Measurements from ENCODE around the gene TLR9. TPM values are rescaled to one million over a fixed set of nuclear protein-coding genes. Genes with fewer than 3 reads are reported as not detected.

Gene TLR9
- total RNA-seq, 2 donors from 2014 or later, result 0.42 TPM; not detected in 1

DNA sequence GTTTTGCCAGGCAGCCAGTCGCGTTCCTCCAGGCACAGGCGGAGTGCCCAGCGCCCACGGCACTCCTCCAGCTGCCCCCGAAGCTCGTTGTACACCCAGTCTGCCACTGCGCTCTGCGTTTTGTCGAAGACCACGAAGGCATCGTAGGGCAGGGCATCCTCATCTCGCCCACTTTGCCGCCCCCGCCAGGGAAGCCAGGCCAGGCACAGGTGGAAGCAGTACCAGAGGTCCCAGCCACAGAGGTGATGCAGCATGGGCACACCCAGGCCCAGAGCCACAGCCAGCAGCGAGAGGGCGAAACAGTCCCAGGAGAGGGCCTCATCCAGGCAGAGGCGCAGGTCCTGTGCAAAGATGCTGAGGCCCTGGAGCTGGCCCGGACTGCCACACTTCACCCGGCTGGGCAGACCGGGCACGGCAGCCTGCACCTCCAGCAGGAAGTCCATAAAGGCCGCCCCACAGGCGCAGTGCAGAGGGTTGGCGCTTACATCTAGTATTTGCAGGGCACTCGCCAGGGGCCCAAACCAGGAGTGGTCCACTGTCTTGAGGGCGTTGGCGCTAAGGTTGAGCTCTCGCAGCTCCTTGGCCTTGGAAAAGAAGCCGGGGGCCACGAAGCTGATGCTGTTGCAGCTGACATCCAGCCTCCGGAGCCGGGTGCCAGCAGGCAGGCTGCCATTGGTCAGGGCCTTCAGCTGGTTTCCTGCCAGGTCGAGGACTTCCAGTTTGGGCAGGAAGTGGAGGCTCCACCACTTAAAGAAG is 3.7 kb downstream of the TLR9 start:
- intact Hi-C loops (cut with DNase I, micrococcal nuclease), result no loop called here
- DNase-seq, result peak in 1 of 2 donors; percentile 26
- no peak for ATAC-seq

DNA sequence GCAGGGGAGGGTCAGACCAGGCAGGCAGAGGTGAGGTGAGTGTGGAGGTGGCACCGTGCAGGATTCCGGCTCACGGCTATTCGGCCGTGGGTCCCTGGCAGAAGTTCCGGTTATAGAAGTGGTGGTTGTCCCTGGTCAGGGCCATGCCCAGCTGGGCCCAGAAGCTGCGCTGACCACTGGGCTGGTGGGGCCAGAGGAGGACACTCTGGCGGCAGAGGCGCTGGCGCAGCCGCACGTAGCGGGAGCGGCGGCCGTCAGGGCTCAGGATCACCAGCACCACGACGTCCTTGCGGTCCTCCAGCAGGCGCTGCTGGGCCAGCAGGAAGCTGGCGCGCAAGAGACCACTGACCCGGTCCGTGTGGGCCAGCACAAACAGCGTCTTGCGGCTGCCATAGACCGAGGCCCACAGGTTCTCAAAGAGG is 4.3 kb downstream of the TLR9 start:
- ATAC-seq, result no peak
- intact Hi-C loops (cut with DNase I, micrococcal nuclease), result no loop called here
- peak in 1 of 2 donors; percentile 24 for DNase-seq

GRCh38 chr3:52220380-52221026 is 4.9 kb downstream of the TLR9 start:
- intact Hi-C loops (cut with DNase I, micrococcal nuclease), result no loop called here
- DNase-seq (peak; percentile 71 to 92), ATAC-seq (peak; percentile 36)

DNA sequence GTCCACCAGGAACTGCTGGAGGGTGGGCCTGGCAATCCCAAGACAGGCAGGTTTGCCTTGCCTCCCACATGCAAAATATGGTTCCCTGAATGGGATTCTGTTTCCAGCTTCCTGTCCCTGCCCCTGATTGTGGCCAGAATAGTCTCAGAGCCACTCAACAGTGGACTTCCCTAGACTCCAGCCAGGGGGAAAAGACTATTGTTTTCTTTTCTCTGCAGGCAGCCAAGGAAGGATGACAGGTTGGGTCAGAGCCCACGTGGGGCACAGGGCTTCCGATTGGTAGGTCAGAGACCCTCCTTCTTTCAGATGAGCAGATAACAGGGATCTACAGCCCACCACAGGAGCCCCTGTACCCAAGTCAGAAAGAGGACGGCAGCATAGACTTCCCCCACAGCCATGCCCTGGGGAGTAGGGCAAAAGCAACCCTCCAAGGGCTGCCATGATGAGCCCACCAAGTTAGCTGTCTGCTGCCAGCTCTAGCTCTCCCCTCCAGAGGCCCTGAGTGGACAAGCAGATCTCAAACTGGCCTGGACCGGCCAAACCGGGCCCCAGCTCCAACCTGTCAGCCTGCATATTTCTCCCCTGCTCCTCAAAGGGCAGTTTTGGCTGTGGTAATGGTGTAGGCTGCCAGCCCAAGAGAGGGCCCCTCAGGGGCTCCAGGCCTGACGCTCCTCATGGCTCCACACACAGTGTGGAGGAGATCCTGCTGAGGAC is 6.4 kb downstream of the TLR9 start:
- intact Hi-C loops (cut with DNase I, micrococcal nuclease), result no loop called here
- ATAC-seq, result no peak
- peak in 1 of 2 donors; percentile 21 for DNase-seq

- intact Hi-C loops (cut with DNase I, micrococcal nuclease), result no loop called here
- ATAC-seq (no peak), DNase-seq (peak in 1 of 2 donors; percentile 36)
Measured at GRCh38 chr3:52218454-52218853, 7.0 kb downstream of the TLR9 start.

- ATAC-seq (peak; percentile 7), DNase-seq (peak in 1 of 2 donors; percentile 24)
- intact Hi-C loops (cut with DNase I, micrococcal nuclease), result no loop called here
Measured at GRCh38 chr3:52218026-52218425, 7.4 kb downstream of the TLR9 start.

- intact Hi-C loops (cut with DNase I, micrococcal nuclease), result no loop called here
- ATAC-seq, result peak; percentile 31
Measured at GRCh38 chr3:52217409-52217805, 8.0 kb downstream of the TLR9 start.

DNA sequence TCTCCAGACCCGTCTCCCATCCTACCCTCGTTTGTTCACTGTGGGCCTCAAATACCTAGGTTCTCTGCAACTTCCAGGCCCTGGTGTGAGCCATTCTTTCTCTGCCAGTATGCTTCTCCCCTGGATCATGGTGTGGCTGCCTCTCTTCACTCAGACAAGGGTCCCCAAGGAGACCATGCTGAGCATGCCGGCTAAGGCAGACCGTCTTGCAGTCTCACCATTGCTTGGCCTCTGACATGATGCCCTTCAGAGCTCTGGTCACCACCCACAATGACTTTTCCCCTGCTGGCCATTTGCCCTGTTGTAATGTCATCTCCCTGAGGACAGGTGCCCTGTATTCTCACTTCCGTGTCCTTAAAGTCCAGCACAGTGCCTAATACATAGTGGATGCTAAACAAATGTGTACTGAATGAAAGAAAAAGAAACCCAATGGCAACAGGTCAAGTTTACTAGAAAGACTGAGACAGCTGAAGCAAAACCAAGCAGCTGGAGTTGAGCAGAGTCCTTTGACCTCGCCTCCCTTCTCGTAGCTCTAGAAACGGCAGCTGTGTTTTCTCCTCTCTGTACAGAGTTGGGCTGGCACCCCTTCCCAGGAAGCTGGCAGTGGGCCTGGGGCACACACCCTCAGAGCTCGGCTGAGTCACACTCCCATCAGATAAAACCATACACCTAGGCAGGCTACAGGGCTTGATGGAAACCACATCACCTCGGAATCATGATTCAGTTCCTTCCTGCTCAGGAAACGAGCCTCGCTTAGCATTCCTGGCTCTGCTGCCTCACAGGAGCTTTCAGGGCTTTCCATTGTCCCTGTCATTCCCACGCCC is 8.6 kb downstream of the TLR9 start:
- ATAC-seq (peak; percentile 88), DNase-seq (peak; percentile 83 to 89)
- intact Hi-C loops (cut with DNase I, micrococcal nuclease), result no loop called here

More at GRCh38 chr3:52217409-52217805, 8.0 kb downstream of the TLR9 start:
- DNase-seq, result no peak

DNA sequence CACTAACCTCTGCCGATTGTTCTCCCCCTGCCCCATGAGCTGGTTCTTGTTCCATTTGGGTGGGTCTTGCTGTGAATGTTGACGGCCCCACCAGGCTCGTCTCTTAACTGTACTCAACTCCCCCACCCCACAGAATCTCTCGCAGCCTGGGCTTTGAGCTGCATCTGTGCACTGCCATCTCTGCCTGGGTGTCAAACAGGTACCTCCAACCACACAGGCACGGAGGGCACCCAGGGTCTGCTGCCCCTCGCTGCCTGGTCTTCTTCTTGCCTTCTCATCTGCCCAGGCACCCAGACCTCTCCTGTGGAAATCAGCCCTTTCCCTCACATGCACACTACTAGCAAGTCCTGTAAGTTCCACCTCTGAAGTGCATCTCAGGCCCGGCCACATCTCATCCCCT is 10.1 kb downstream of the TLR9 start:
- intact Hi-C loops (cut with DNase I, micrococcal nuclease), result no loop called here
- DNase-seq (no peak), ATAC-seq (no peak)

- ATAC-seq (no peak), DNase-seq (no peak)
- intact Hi-C loops (cut with DNase I, micrococcal nuclease), result no loop called here
Measured at GRCh38 chr3:52213901-52214300, 11.5 kb downstream of the TLR9 start.

DNA sequence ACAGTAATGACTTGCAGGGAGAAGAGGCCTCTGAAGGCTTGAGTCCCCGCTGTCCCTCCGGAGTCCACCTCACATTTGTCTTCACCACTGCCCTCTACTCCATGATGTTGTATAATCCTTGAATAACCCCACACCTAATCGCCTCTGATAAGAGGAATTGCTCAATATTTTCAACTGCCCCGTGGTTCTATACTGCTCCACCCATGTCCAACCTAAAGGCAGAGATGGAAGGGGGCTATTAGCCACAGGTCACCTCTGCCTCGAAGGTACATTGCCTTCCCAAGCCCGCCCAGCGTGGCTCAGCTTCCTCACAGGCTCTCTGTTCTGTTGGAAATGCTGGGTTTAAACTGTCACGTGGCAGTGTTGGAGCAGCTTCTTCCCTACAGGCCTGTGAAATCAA is 12.4 kb downstream of the TLR9 start:
- intact Hi-C loops (cut with DNase I, micrococcal nuclease), result no loop called here
- ATAC-seq, result no peak
- no peak for DNase-seq

- ATAC-seq (no peak), DNase-seq (no peak)
- intact Hi-C loops (cut with DNase I, micrococcal nuclease), result no loop called here
Measured at GRCh38 chr3:52211268-52211891, 14.1 kb downstream of the TLR9 start.

DNA sequence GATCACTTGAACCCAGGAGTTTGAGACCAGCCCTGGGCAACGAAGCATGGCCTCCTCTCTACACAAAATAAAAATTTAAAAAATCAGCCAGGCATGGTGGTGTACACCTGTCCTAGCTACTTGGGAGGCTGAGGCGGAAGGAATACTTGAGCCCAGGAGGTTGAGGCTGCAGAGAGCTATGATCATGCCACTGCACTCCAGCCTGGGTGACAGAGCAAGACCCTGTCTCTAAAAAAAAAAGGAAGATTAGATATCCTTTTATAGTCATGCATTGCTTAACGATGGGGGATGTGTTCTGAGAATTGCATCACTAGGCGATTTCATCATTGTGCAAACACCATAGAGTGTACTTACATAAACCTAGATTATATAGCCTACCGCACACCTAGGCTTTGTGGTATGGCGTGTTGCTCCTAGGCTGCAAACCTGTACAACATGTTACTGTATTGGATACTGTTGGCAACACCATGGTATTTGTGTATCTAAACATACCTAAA is 14.8 kb downstream of the TLR9 start:
- intact Hi-C loops (cut with DNase I, micrococcal nuclease), result no loop called here
- DNase-seq, result no peak
- ATAC-seq, result peak; percentile 88

DNA sequence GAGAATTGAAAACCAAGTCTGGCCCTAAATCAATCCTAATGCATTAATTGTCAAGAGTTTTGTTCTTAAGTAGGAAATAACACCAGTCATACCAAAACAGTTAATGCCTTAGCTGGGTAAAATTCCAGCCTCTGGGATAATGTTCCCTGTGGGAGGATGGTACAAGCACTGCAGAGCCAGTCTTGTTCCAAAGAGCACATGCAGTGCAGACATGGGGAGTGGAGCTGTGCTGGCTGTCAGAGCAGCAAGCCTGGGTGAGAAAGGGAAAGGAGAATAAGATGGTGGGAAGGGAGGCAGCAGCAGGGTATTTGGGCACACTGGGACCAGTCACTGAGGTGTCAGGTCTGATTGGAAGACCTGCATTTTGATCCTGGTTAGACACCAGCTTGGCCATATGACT is 15.4 kb downstream of the TLR9 start:
- ATAC-seq (peak; percentile 29), DNase-seq (no peak)
- intact Hi-C loops (cut with DNase I, micrococcal nuclease), result no loop called here

- intact Hi-C loops (cut with DNase I, micrococcal nuclease), result no loop called here
- no peak for DNase-seq
- ATAC-seq, result no peak
Measured at GRCh38 chr3:52208556-52208955, 16.9 kb downstream of the TLR9 start.

GRCh38 chr3:52205727-52206372 is 19.6 kb downstream of the TLR9 start:
- no peak for ATAC-seq
- DNase-seq, result no peak

GRCh38 chr3:52204337-52205073 is 20.9 kb downstream of the TLR9 start:
- intact Hi-C loops (cut with DNase I, micrococcal nuclease), result no loop called here
- ATAC-seq (peak; percentile 78), DNase-seq (peak; percentile 56 to 64)

More at GRCh38 chr3:52205727-52206372, 19.6 kb downstream of the TLR9 start:
- intact Hi-C loops (cut with DNase I, micrococcal nuclease), result no loop called here
